ENCODE results near the gene LGR6. TPM values are rescaled to one million over a fixed set of nuclear protein-coding genes. Genes with fewer than 3 reads are reported as not detected.
"Not testable (repeated sequence)": the region's sequence is repeated elsewhere in the genome, so short reads cannot be mapped to it uniquely, and the experiment has no call there.

The LGR6 gene
- total RNA-seq, 2 experiments from 2014 or later: not detected

DNA sequence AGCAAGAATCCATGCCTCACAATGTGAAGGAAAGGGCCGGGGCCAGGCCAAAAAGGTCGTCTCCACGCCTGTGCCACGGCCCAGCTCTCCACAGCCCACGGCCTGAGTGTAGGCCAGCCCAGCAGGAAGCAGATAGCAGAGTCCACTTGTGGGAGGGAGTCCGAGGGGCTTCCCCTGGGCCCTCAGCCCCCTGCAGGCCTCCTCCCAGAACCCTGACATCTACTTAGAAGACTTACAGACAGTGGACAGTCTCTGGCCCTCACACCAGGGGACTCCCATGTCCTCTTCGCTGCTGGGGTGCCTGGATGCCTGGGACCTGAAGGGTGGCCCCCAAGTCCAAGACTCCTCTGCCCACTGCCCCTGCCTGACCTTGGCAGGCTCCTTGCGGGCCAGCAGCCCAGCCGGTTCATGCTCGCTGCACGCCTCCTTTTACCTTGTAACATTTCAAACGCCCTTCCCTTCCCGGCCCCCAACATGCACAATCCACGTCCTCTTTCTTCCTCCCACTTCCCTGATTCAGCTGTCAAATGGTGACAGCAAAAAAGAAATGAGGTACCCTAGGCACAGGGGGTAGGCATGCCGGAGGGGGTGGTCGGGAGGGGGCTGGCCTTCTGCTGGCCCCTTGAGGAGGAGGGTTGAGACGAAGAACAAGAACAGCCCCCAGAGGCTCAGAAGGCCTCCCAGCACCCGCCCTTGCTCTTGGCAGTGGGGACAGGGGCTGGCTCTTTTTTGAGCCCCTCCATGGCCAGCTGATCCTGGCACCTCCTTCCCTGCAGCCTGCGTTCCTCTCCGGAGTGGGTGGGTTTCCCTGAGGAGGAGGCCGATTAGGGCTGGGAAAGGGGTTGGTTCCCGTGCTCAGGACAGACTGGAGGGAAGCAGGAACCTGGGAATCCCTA, 32.2 kb upstream of the LGR6 start:
- Mint-ChIP-seq H3K4me1 (peaks cover 90% of the 10 kb centered on the region), H3K36me3 (ENCODE audit: low read depth) (peaks cover 30% of the 10 kb centered on the region), H3K27ac (peak overlapping the region; percentile 97), H3K27me3 (no peaks in the 10 kb centered on the region), H3K9me3 (no peaks in the 10 kb centered on the region), H3K4me3 (peak overlapping the region; percentile 95)
- no peak for DNase-seq
- CTCF ChIA-PET: interaction anchor here (0.6 to 4.0 kb wide), 7 partner anchors 8 to 25 kb away, joined by 3 to 35 read pairs (median 6); partner anchors contain the start of gene ARL8A
- POLR2A ChIA-PET: interaction anchor here (0.6 kb wide), 1 partner anchor 702 kb away, joined by 3 read pairs; no protein-coding TSS in a partner anchor

DNA sequence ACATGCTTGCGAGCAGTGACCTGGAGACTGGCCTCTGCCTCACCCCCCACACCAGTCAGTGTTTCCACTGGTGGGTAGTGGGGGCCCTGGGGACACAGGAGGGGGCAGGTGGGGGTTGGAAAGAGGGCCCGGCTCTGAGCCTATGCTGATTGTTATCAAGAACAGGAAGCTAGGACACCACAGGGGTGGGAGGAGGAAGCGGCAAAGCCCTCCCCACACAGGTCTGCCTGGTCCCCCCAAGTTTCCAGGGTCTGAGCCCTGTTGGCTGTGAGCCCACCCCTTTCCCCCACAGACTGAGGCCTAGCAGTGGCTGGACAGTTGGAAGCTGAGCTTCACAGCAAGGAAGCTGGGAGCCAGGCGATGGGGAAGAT, 31.6 kb upstream of the LGR6 start:
- peak; percentile 46 for DNase-seq
- peaks cover 89% of the 10 kb centered on the region for H3K4me1 Mint-ChIP-seq
- CTCF ChIA-PET: interaction anchor here (0.8 to 4.0 kb wide), 5 partner anchors 8 to 182 kb away, joined by 3 to 35 read pairs (median 6); partner anchors contain the start of gene ARL8A
- H3K36me3 Mint-ChIP-seq (ENCODE audit: low read depth): peaks cover 30% of the 10 kb centered on the region
- peak overlapping the region; percentile 97 for H3K27ac Mint-ChIP-seq
- peak overlapping the region; percentile 95 for H3K4me3 Mint-ChIP-seq
- POLR2A ChIA-PET: no interaction called here
- no peaks in the 10 kb centered on the region for H3K9me3 Mint-ChIP-seq
- no peaks in the 10 kb centered on the region for H3K27me3 Mint-ChIP-seq

GRCh38 chr1:202162418-202163280, 30.9 kb upstream of the LGR6 start:
- peaks cover 85% of the 10 kb centered on the region for H3K4me1 Mint-ChIP-seq
- ChIA-PET CTCF (interaction anchor here (0.6 to 4.0 kb wide), 9 partner anchors 8 to 1591 kb away, joined by 3 to 35 read pairs (median 5); partner anchors contain the start of genes ARL8A and LGR6), POLR2A (no interaction called here)
- peak overlapping the region; percentile 97 for H3K27ac Mint-ChIP-seq
- no peaks in the 10 kb centered on the region for H3K27me3 Mint-ChIP-seq
- H3K36me3 Mint-ChIP-seq (ENCODE audit: low read depth): peaks cover 27% of the 10 kb centered on the region
- H3K4me3 Mint-ChIP-seq: peak overlapping the region; percentile 95
- no peak for DNase-seq
- no peaks in the 10 kb centered on the region for H3K9me3 Mint-ChIP-seq

GRCh38 chr1:202163281-202164270, 30.0 kb upstream of the LGR6 start:
- Mint-ChIP-seq H3K9me3 (no peaks in the 10 kb centered on the region), H3K4me1 (peaks cover 75% of the 10 kb centered on the region), H3K27ac (peak overlapping the region; percentile 46), H3K27me3 (no peaks in the 10 kb centered on the region), H3K36me3 (ENCODE audit: low read depth) (peaks cover 19% of the 10 kb centered on the region), H3K4me3 (peak overlapping the region; percentile 37)
- ChIA-PET POLR2A (no interaction called here), CTCF (interaction anchor here (0.6 to 1.9 kb wide), 7 partner anchors 9 to 1590 kb away, joined by 3 to 8 read pairs (median 5); partner anchors contain the start of gene LGR6)
- DNase-seq: no peak

GRCh38 chr1:202164271-202165037, 29.1 kb upstream of the LGR6 start:
- POLR2A ChIA-PET: no interaction called here
- H3K4me1 Mint-ChIP-seq: peaks cover 68% of the 10 kb centered on the region
- H3K9me3 Mint-ChIP-seq: no peaks in the 10 kb centered on the region
- H3K36me3 Mint-ChIP-seq (ENCODE audit: low read depth): peaks cover 10% of the 10 kb centered on the region
- peak overlapping the region; percentile 53 for H3K4me3 Mint-ChIP-seq
- peak overlapping the region; percentile 81 for H3K27ac Mint-ChIP-seq
- CTCF ChIA-PET: interaction anchor here (1.8 kb wide), 1 partner anchor 29 kb away, joined by 5 read pairs; the partner anchor contains the start of gene LGR6
- peak; percentile 85 for DNase-seq
- H3K27me3 Mint-ChIP-seq: no peaks in the 10 kb centered on the region

DNA sequence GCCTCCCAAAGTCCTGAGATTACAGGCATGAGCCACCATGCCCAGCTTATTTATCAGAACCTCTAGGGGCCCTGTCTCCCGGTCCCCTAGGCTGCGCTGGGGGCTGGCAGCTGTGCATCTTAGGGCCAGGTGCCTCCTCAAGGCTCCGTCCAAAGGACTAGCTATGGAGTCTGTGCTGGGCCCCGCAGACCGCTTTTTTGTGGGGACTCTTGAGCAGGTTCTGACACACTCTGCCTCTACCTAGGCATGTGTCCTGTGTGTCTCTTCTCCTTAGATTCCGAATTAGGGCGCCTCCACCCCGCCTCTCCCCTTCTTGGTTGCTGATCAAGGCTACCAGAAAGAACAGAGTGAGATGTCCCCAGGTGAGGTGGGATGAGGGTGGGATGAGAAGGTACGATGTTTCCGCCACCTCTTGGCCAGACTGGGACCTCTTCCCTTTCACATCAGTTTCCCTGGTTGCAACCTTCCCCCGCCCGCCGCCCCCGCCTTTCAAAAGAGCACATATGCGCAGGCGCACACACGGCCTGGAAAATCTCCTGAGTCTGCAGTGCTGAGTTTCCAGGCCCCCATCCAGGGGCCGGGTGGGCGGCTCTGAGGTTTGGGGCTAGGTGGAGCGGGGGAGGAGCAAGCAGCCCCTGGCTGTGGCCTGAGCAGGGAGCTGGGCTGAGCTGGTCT, 28.2 kb upstream of the LGR6 start:
- peak overlapping the region; percentile 53 for H3K4me3 Mint-ChIP-seq
- ChIA-PET POLR2A (interaction anchor here (1.0 kb wide), 1 partner anchor 11 kb away, joined by 3 read pairs; no protein-coding TSS in a partner anchor), CTCF (interaction anchor here (0.6 to 1.3 kb wide), 3 partner anchors 9 to 545 kb away, joined by 3 read pairs; partner anchors contain the start of gene SYT2)
- H3K36me3 Mint-ChIP-seq (ENCODE audit: low read depth): peaks cover under 1% of the 10 kb centered on the region
- DNase-seq: no peak
- no peaks in the 10 kb centered on the region for H3K27me3 Mint-ChIP-seq
- no peaks in the 10 kb centered on the region for H3K9me3 Mint-ChIP-seq
- H3K27ac Mint-ChIP-seq: peak overlapping the region; percentile 81
- H3K4me1 Mint-ChIP-seq: peaks cover 65% of the 10 kb centered on the region

- CTCF ChIA-PET: interaction anchor here (0.6 to 1.3 kb wide), 6 partner anchors 8 to 544 kb away, joined by 3 to 4 read pairs (median 3); partner anchors contain the start of gene SYT2
- POLR2A ChIA-PET: interaction anchor here (1.0 kb wide), 1 partner anchor 11 kb away, joined by 3 read pairs; no protein-coding TSS in a partner anchor
- peak overlapping the region; percentile 65 for H3K27ac Mint-ChIP-seq
- peak overlapping the region; percentile 30 for H3K4me3 Mint-ChIP-seq
- H3K27me3 Mint-ChIP-seq: no peaks in the 10 kb centered on the region
- no peaks in the 10 kb centered on the region for H3K36me3 Mint-ChIP-seq (ENCODE audit: low read depth)
- peaks cover 61% of the 10 kb centered on the region for H3K4me1 Mint-ChIP-seq
- DNase-seq: no peak
- H3K9me3 Mint-ChIP-seq: no peaks in the 10 kb centered on the region
These were observed 27.4 kb upstream of the LGR6 start for GRCh38 chr1:202165942-202166843.

DNA sequence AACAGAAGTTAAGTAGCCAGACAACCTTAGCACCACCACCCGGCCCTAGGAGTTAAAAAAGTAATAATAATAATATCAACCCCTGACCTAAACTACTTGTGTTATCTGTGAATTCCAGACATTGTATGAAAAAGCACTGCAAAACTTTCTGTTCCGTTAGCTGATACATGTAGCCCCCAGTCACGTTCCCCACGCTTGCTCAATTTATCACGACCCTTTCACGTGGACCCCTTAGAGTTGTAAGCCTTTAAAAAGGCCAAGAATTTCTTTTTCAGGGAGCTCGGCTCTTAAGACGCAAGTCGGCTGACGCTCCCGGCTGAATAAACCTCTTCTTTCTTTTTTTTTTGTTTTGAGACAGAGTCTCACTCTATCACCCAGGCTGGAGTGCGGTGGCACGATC, 26.5 kb upstream of the LGR6 start:
- H3K9me3 Mint-ChIP-seq; H3K27ac Mint-ChIP-seq; DNase-seq; H3K4me3 Mint-ChIP-seq; POLR2A ChIA-PET; H3K36me3 Mint-ChIP-seq (ENCODE audit: low read depth); H3K27me3 Mint-ChIP-seq: not testable (repeated sequence)
- CTCF ChIA-PET: interaction anchor here (0.6 to 0.9 kb wide), 3 partner anchors 8 to 47 kb away, joined by 3 to 4 read pairs (median 3); no protein-coding TSS in a partner anchor
- H3K4me1 Mint-ChIP-seq: peaks cover 52% of the 10 kb centered on the region

DNA sequence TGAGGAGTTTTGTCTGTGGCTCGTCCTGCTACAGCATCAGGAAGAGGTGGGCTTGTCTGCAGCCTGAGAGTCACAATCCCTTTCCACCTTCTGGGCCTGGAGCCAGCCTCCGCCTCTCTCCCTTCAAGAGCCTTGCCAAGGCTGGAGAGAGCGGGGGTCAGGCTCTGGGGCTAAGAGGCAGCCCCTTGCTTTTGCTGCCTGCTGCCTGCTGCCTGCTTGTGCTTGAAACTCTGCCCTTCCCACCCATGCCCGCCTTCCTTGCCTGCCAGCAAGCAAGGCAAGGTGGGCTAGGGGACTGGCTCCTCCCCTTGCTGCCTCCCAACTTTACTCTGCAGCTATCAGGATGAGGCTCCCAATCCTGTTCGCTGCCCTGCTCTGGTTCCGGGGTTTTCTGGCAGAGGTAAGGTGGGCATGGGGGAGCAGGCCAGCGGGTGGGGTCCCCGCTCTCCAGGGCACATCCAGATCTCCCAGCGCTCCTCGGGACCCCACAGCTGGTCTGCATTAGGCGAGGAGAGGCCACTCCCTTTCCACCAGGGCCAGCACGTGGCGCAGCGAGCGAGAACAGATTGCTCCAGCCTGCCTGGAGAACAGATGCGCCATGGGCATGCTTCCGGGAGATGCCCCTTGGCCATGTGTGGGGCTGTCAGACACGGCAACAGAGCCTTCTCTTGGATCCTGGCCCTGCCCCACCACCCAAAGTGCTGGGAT, 25.7 kb upstream of the LGR6 start:
- POLR2A ChIA-PET: no interaction called here
- CTCF ChIA-PET: interaction anchor here (0.9 kb wide), 1 partner anchor 13 kb away, joined by 4 read pairs; no protein-coding TSS in a partner anchor
- no peak for DNase-seq
- H3K4me3 Mint-ChIP-seq: no peak overlapping the region
- no peaks in the 10 kb centered on the region for H3K27me3 Mint-ChIP-seq
- no peak overlapping the region for H3K27ac Mint-ChIP-seq
- no peaks in the 10 kb centered on the region for H3K36me3 Mint-ChIP-seq (ENCODE audit: low read depth)
- no peaks in the 10 kb centered on the region for H3K9me3 Mint-ChIP-seq
- H3K4me1 Mint-ChIP-seq: peaks cover 44% of the 10 kb centered on the region

All from activated CD4-positive, alpha-beta T cell treated with anti-CD3 and anti-CD28 coated beads, Interleukin-2, amount 10 ng/mL, durations not matched to agents 7 days and 5 days (primary cell).